NB4 (cell line): ENCODE data around the gene STN1.

Experiments
- DNase-seq: peaks from one replicate; pipeline ENCODE4 v3.0.0; 2010; ENCODE audit warnings: low read depth
- H3K4me3 ChIP-seq: one replicate; pipeline ENCODE4 v1.5.1; 2011; ENCODE audit warnings: mild to moderate bottlenecking, low read depth, low read length, moderate library complexity
- CTCF ChIP-seq: IDR thresholded peaks from one replicate; pipeline ENCODE4 v1.5.1; 2012; ENCODE audit warnings: low read depth, low read length
- MAX ChIP-seq: IDR thresholded peaks from 2 replicates; pipeline ENCODE4 v1.6.1; 2011; ENCODE audit warnings: low read depth, low read length
- MYC ChIP-seq: IDR thresholded peaks from 2 replicates; pipeline ENCODE4 v1.6.1; 2011; ENCODE audit warnings: low read depth, low read length
- POLR2A ChIP-seq: IDR thresholded peaks from 2 replicates; pipeline ENCODE4 v1.6.1; 2011; ENCODE audit warnings: mild to moderate bottlenecking; ENCODE audit not compliant: insufficient read length; ENCODE audit errors: extremely low read depth

Gene STN1

GRCh38 chr10:103899312-103899711 is 18.7 kb downstream of the STN1 start:
- DNase-seq = no peak
- no peak for TF ChIP-seq CTCF
- TF ChIP-seq POLR2A = no peak
- no peak for TF ChIP-seq MYC
- TF ChIP-seq MAX = no peak
- no peak overlapping the region for H3K4me3 ChIP-seq

- DNase-seq = no peak
- H3K4me3 ChIP-seq = no peak overlapping the region
- TF ChIP-seq MYC = no peak
- TF ChIP-seq MAX = no peak
- no peak for TF ChIP-seq CTCF
- TF ChIP-seq POLR2A = no peak
Observed at GRCh38 chr10:103897241-103897774, 20.7 kb downstream of the STN1 start.

GRCh38 chr10:103896225-103896624 is 21.8 kb downstream of the STN1 start:
- H3K4me3 ChIP-seq = no peak overlapping the region
- DNase-seq = no peak
- TF ChIP-seq CTCF (no peak), MYC (no peak), POLR2A (no peak), MAX (no peak)

- DNase-seq = no peak
- H3K4me3 ChIP-seq = no peak overlapping the region
- TF ChIP-seq MAX (no peak), CTCF (no peak), POLR2A (no peak), MYC (no peak)
Observed at GRCh38 chr10:103895411-103896186, 22.4 kb downstream of the STN1 start.

GRCh38 chr10:103894441-103894864 is 23.5 kb downstream of the STN1 start:
- H3K4me3 ChIP-seq = no peak overlapping the region
- DNase-seq = no peak
- TF ChIP-seq CTCF (no peak), MAX (no peak), MYC (no peak)
